Testis (tissue), 2 donors: Measurements from ENCODE around the gene TDRD12.

Experiments used
- POLR2A ChIP-seq: fragments of 450-650 bp; IDR thresholded peaks from one replicate; pipeline ENCODE4 v1.6.1; 2017; ENCODE audit warnings: antibody characterized with exemption, mild to moderate bottlenecking, moderate library complexity
- TF ChIP-seq, protein P1 (sequence below), 3 experiments: fragments of 450-650 bp in 2 of 3; fragments of 200-600 bp in 1 of 3; sonication (generic) in 1 of 3; IDR thresholded peaks; one replicate each; pipeline ENCODE4 v1.5.1; 2016 to 2019; ENCODE audit warnings: antibody characterized with exemption in 3 of 3, mild to moderate bottlenecking in 2 of 3, moderate library complexity in 1 of 3

GRCh38 chr19:32861596-32861995 is 142.0 kb downstream of the TDRD12 start:
- TF ChIP-seq POLR2A = no peak
- TF ChIP-seq, protein P1, sequence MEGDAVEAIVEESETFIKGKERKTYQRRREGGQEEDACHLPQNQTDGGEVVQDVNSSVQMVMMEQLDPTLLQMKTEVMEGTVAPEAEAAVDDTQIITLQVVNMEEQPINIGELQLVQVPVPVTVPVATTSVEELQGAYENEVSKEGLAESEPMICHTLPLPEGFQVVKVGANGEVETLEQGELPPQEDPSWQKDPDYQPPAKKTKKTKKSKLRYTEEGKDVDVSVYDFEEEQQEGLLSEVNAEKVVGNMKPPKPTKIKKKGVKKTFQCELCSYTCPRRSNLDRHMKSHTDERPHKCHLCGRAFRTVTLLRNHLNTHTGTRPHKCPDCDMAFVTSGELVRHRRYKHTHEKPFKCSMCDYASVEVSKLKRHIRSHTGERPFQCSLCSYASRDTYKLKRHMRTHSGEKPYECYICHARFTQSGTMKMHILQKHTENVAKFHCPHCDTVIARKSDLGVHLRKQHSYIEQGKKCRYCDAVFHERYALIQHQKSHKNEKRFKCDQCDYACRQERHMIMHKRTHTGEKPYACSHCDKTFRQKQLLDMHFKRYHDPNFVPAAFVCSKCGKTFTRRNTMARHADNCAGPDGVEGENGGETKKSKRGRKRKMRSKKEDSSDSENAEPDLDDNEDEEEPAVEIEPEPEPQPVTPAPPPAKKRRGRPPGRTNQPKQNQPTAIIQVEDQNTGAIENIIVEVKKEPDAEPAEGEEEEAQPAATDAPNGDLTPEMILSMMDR (IDR thresholded peaks at IDR 0.05) = no peak
